ENCODE measurements around the gene NFATC2. TPM values are rescaled to one million over a fixed set of nuclear protein-coding genes. Genes with fewer than 3 reads are reported as not detected.

Gene NFATC2
- total and polyA plus RNA-seq, 2 of the 8 experiments (the other 6 are each of a cell fraction or from before 2014, with no cell fraction given): 0.27 to 0.91 TPM

- TF ChIP-seq, protein P1, sequence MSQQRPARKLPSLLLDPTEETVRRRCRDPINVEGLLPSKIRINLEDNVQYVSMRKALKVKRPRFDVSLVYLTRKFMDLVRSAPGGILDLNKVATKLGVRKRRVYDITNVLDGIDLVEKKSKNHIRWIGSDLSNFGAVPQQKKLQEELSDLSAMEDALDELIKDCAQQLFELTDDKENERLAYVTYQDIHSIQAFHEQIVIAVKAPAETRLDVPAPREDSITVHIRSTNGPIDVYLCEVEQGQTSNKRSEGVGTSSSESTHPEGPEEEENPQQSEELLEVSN (IDR thresholded peaks at IDR 0.05): no peak
- no peak for TF ChIP-seq CTBP2 (IDR thresholded peaks at IDR 0.05; ENCODE audit: borderline replicate concordance, insufficient read depth, insufficient read length, low read length)
- no peak for TF ChIP-seq SAP30 (IDR thresholded peaks at IDR 0.05; ENCODE audit: insufficient read depth, insufficient replicate concordance, low read length)
These were observed 28.4 kb upstream of the NFATC2 start (continued) for GRCh38 chr20:51570739-51571459.
